Adrenal gland (tissue), 5 donors: Measurements from ENCODE around the gene RNF144B.

Source experiments
- POLR2A ChIP-seq, 2 donors: fragments of 450-650 bp; IDR thresholded peaks; one replicate each; pipeline ENCODE4 v1.6.1; 2017; ENCODE audit warnings: antibody characterized with exemption in 2 of 2, mild to moderate bottlenecking in 2 of 2, moderate library complexity in 1 of 2
- TF ChIP-seq, protein P1 (sequence below), 6 experiments: fragments of 450-650 bp in 4 of 6; fragments of 200-600 bp in 2 of 6; sonication (generic) in 1 of 6; IDR thresholded peaks; 1 replicate in 5 of 6; 2 replicates in 1 of 6; pipeline versions ENCODE4 v1.5.1 to v1.8.0; 2016 to 2021; ENCODE audit warnings: antibody characterized with exemption in 6 of 6, mild to moderate bottlenecking in 2 of 6, moderate library complexity in 1 of 6
- donor health status: DM: no; HTN: no; CAD: no.

DNA sequence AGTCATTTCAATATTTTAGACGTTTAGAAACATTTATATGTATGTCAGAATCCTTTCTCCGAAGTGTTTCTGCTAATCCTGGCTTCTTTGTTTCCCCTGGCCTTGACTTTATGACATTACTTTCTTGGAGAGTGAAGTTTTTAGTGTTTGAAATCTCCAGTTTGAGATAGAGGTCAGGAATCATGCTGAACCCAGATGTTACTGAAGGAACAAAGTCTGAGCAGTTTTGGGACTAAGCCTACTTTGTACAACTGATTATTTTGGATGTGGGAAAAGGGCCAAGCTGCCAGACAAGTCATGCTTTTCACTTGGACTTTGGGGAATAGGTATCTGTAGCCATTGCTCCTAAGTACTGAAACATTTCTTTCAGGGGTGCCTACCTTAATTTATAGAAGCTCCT is 2.3 kb downstream of the RNF144B start:
- TF ChIP-seq POLR2A (IDR thresholded peaks at IDR 0.05), result no peak
- TF ChIP-seq, protein P1, sequence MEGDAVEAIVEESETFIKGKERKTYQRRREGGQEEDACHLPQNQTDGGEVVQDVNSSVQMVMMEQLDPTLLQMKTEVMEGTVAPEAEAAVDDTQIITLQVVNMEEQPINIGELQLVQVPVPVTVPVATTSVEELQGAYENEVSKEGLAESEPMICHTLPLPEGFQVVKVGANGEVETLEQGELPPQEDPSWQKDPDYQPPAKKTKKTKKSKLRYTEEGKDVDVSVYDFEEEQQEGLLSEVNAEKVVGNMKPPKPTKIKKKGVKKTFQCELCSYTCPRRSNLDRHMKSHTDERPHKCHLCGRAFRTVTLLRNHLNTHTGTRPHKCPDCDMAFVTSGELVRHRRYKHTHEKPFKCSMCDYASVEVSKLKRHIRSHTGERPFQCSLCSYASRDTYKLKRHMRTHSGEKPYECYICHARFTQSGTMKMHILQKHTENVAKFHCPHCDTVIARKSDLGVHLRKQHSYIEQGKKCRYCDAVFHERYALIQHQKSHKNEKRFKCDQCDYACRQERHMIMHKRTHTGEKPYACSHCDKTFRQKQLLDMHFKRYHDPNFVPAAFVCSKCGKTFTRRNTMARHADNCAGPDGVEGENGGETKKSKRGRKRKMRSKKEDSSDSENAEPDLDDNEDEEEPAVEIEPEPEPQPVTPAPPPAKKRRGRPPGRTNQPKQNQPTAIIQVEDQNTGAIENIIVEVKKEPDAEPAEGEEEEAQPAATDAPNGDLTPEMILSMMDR (IDR thresholded peaks at IDR 0.05), result no peak
